H1 (cell line): ENCODE measurements around the gene RHBDF1. TPM values are rescaled to one million over a fixed set of nuclear protein-coding genes. Genes with fewer than 3 reads are reported as not detected.

Experiments used
- CTCF ChIA-PET: fragments of 300-600 bp; sonication (Branson Sonifier 250); formaldehyde crosslinking; loops from one replicate; lab custom pipeline; 2021; ENCODE audit not compliant: partially characterized antibody; lab: Charles Lee
- POLR2A ChIA-PET: fragments of 300-600 bp; sonication (Branson Sonifier 250); formaldehyde crosslinking; loops from one replicate; lab custom pipeline; 2021; ENCODE audit warnings: inconsistent platforms; ENCODE audit not compliant: partially characterized antibody; lab: Charles Lee
- DNase-seq, 2 experiments: peaks; one replicate each; pipeline versions ENCODE4 v3.0.0 to v3.0.0-alpha.2; 2010 to 2022; ENCODE audit warnings: low spot score in 2 of 2, low read depth in 1 of 2, mixed read lengths in 1 of 2
- FAIRE-seq: peaks from 2 replicates; lab custom pipeline; 2011; peaks lifted over from hg19 to GRCh38; lab: Jason Lieb, UNC
- H2AFZ ChIP-seq: 2 replicates; pipeline ENCODE4 v1.8.1; 2012; ENCODE audit warnings: low read length, inconsistent platforms
- H2AK5ac ChIP-seq: 2 replicates; pipeline ENCODE4 v1.6.1; 2013; ENCODE audit warnings: low read depth, low read length
- H2BK120ac ChIP-seq: replicated peaks from 2 replicates; pipeline ENCODE3; 2013; ENCODE audit warnings: low read depth, low read length, inconsistent platforms
- H2BK12ac ChIP-seq: 2 replicates; pipeline ENCODE4 v1.6.1; 2013; ENCODE audit warnings: low read depth, low read length
- H2BK15ac ChIP-seq: 2 replicates; pipeline ENCODE4 v1.6.1; 2013; ENCODE audit warnings: low read length
- H2BK20ac ChIP-seq: 2 replicates; pipeline ENCODE4 v1.6.1; 2013; ENCODE audit warnings: low read length
- H2BK5ac ChIP-seq: 2 replicates; pipeline ENCODE4 v1.6.1; 2013; ENCODE audit warnings: low read depth, low read length
- H3K14ac ChIP-seq: 2 replicates; pipeline ENCODE4 v1.6.1; 2013; ENCODE audit warnings: inconsistent platforms; ENCODE audit not compliant: insufficient read length
- H3K18ac ChIP-seq: 2 replicates; pipeline ENCODE4 v1.6.1; 2013; ENCODE audit warnings: low read length; ENCODE audit errors: extremely low read depth
- H3K23ac ChIP-seq: 2 replicates; pipeline ENCODE4 v1.6.1; 2013; ENCODE audit warnings: inconsistent platforms; ENCODE audit not compliant: insufficient read length
- H3K23me2 ChIP-seq: 2 replicates; pipeline ENCODE4 v1.6.1; 2013; ENCODE audit warnings: low read depth, low read length
- H3K27ac ChIP-seq: 2 replicates; pipeline ENCODE4 v1.6.1; 2011; ENCODE audit warnings: low read depth, low read length, inconsistent platforms
- H3K27me3 ChIP-seq, 4 experiments: replicated peaks in 1 of 4; 1 replicate in 1 of 4; 2 replicates in 3 of 4; pipeline versions ENCODE4 v1.6.1 to v1.8.1; 2011 to 2013; ENCODE audit warnings: low read length in 3 of 4, mild to moderate bottlenecking in 3 of 4, inconsistent platforms in 2 of 4, mixed read lengths in 2 of 4, moderate library complexity in 1 of 4; ENCODE audit not compliant: control insufficient read depth in 3 of 4, insufficient read depth in 3 of 4; ENCODE audit errors: extremely low read depth in 1 of 4
- H3K36me3 ChIP-seq, 4 experiments: 2 replicates each; pipeline versions ENCODE4 v1.6.1 to v1.8.1; 2011 to 2013; ENCODE audit warnings: mild to moderate bottlenecking in 4 of 4, low read length in 3 of 4, moderate library complexity in 2 of 4, control low read depth in 1 of 4, inconsistent platforms in 1 of 4; ENCODE audit not compliant: insufficient read depth in 4 of 4, control insufficient read depth in 2 of 4
- H3K4ac ChIP-seq: replicated peaks from 2 replicates; pipeline ENCODE3; 2013; ENCODE audit warnings: low read length, low read depth, mixed read lengths, inconsistent platforms; ENCODE audit not compliant: insufficient read length
- H3K4me1 ChIP-seq, 4 experiments: replicated peaks in 1 of 4; 1 replicate in 1 of 4; 2 replicates in 3 of 4; pipeline versions ENCODE4 v1.6.1 to v1.8.1; 2011 to 2013; ENCODE audit warnings: low read length in 3 of 4, inconsistent platforms in 2 of 4, mixed read lengths in 1 of 4; ENCODE audit not compliant: insufficient read depth in 4 of 4, control insufficient read depth in 3 of 4
- H3K4me2 ChIP-seq, 2 experiments: 2 replicates each; pipeline versions ENCODE4 v1.6.1 to v1.8.1; 2011 to 2013; ENCODE audit warnings: low read depth in 2 of 2, low read length in 2 of 2, control low read depth in 1 of 2, inconsistent platforms in 1 of 2, mild to moderate bottlenecking in 1 of 2; ENCODE audit not compliant: insufficient read depth in 1 of 2
- H3K4me3 ChIP-seq, 4 experiments: fragments of 200-600, 300-600 bp in 1 of 4; sonication (generic), shearing (Covaris generic), sonication (Bioruptor Twin) in 1 of 4; 2 replicates each; pipeline versions ENCODE4 v1.5.1 to v1.8.1; 2011 to 2016; ENCODE audit warnings: low read length in 4 of 4, low read depth in 3 of 4, control low read depth in 2 of 4, inconsistent platforms in 2 of 4, mild to moderate bottlenecking in 2 of 4, mixed read lengths in 1 of 4, moderate library complexity in 1 of 4; ENCODE audit not compliant: insufficient read depth in 2 of 4; ENCODE audit errors: extremely low read depth in 1 of 4
- H3K56ac ChIP-seq: replicated peaks from 2 replicates; pipeline ENCODE3; 2013; ENCODE audit warnings: low read depth, mild to moderate bottlenecking, mixed read lengths, low read length, inconsistent platforms; ENCODE audit not compliant: insufficient read length
- H3K79me1 ChIP-seq: 2 replicates; pipeline ENCODE4 v1.6.1; 2013; ENCODE audit warnings: low read depth, low read length, control low read depth
- H3K79me2 ChIP-seq, 2 experiments: 2 replicates each; pipeline versions ENCODE4 v1.6.1 to v1.8.1; 2012 to 2013; ENCODE audit warnings: low read length in 2 of 2, mild to moderate bottlenecking in 2 of 2, inconsistent platforms in 1 of 2; ENCODE audit not compliant: insufficient read depth in 2 of 2, control insufficient read depth in 1 of 2
- H3K9ac ChIP-seq, 4 experiments: replicated peaks in 1 of 4; 1 replicate in 1 of 4; 2 replicates in 3 of 4; pipeline versions ENCODE4 v1.6.1 to v1.8.1; 2011 to 2013; ENCODE audit warnings: low read depth in 3 of 4, low read length in 3 of 4, control low read depth in 2 of 4, mild to moderate bottlenecking in 2 of 4, moderate library complexity in 2 of 4, inconsistent platforms in 1 of 4; ENCODE audit errors: extremely low read depth in 1 of 4
- H3K9me3 ChIP-seq, 2 experiments: 2 replicates each; pipeline versions ENCODE4 v1.6.1 to v1.8.1; 2012 to 2013; ENCODE audit warnings: mild to moderate bottlenecking in 2 of 2, moderate library complexity in 2 of 2, control low read depth in 1 of 2, inconsistent platforms in 1 of 2, low read depth in 1 of 2, low read length in 1 of 2, mixed read lengths in 1 of 2; ENCODE audit not compliant: insufficient read depth in 2 of 2
- H4K20me1 ChIP-seq, 2 experiments: replicated peaks in 1 of 2; 2 replicates each; pipeline versions ENCODE3 to v1.8.1; 2011 to 2013; ENCODE audit warnings: inconsistent platforms in 2 of 2, low read length in 2 of 2, mild to moderate bottlenecking in 1 of 2; ENCODE audit not compliant: insufficient read depth in 2 of 2, control insufficient read depth in 1 of 2
- H4K5ac ChIP-seq: 2 replicates; pipeline ENCODE4 v1.6.1; 2013; ENCODE audit warnings: low read length, low read depth, mixed read lengths, inconsistent platforms; ENCODE audit not compliant: insufficient read length
- H4K8ac ChIP-seq: 2 replicates; pipeline ENCODE4 v1.8.0; 2013; ENCODE audit warnings: mild to moderate bottlenecking, moderate library complexity, low read length, inconsistent platforms; ENCODE audit not compliant: insufficient read depth; ENCODE audit errors: extremely low read depth
- H4K91ac ChIP-seq: replicated peaks from 2 replicates; pipeline ENCODE3; 2013; ENCODE audit warnings: low read length, mixed read lengths, inconsistent platforms; ENCODE audit not compliant: insufficient read length
- CEBPB ChIP-seq: IDR thresholded peaks from 2 replicates; pipeline ENCODE4 v1.6.1; 2012; ENCODE audit warnings: low read depth, low read length
- RXRA ChIP-seq: IDR thresholded peaks from 2 replicates; pipeline ENCODE4 v1.6.1; 2011; ENCODE audit warnings: low read depth, mild to moderate bottlenecking, low read length, moderate library complexity; ENCODE audit not compliant: insufficient read depth
- SIRT6 ChIP-seq: IDR thresholded peaks from one replicate; pipeline ENCODE4 v1.7.1; 2012; ENCODE audit warnings: low read length, inconsistent platforms
- WGBS, 2 experiments: shearing (Covaris generic) in 1 of 2; methylation state at CpG; one replicate each; pipeline versions ENCODE4 v1.1.6 to v1.1.7; 2013 to 2015; ENCODE audit warnings: low lambda C conversion rate in 2 of 2, mixed read lengths in 2 of 2, inconsistent platforms in 1 of 2, low coverage in 1 of 2, missing lambda C conversion rate in 1 of 2; ENCODE audit not compliant: insufficient replicate concordance in 2 of 2, insufficient coverage in 1 of 2, insufficient read length in 1 of 2; ENCODE audit errors: extremely low coverage in 1 of 2, missing lambda C conversion rate in 1 of 2; 5-methylcytosine and 5-hydroxymethylcytosine counted together
- polyA plus RNA-seq, 7 experiments: library from polyadenylated mRNA; depleted of rRNA in 3 of 7; stranded (reverse) in 5 of 7; unstranded in 2 of 7; fragments of >200 nt in 5 of 7; fragments of 200-250 nt in 2 of 7; gene quantifications; 1 replicate in 5 of 7; 2 replicates in 1 of 7; 4 replicates in 1 of 7; pipeline versions ENCODE4 v1.2.1 to v1.2.3, GENCODE V29; 2011 to 2013; ENCODE audit warnings: missing spikeins in 2 of 7, mixed read lengths in 2 of 7
- total RNA-seq: library from RNA; stranded (reverse); fragmentation: NEBNext Ultra II Directional; extraction: Animal tissue kit (Norgen Biotek cat#: 25700); gene quantifications from 2 replicates; pipeline ENCODE4 v1.2.1, GENCODE V29; 2021

Gene RHBDF1
- total and polyA plus RNA-seq, 2 of the 8 experiments (the other 6 are each of a cell fraction or from before 2014, with no cell fraction given), result 37.4 to 51.6 TPM

DNA sequence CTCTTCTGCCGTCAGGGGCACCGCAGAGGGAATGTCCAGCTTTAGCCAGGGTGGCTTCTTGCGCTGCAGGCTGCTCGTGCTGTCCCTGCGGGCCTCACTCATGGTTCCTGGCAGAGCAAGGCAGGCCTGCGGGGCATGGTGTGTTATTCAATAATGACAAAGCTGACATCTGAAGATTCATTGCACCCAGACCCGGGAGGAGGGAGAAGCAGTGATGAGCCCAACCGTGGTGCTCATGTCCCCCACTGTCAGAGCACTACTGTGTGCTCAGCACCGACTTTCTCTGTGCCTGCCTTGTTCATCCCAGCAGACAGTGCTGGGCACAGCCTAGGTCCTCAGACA is 7.5 kb downstream of the RHBDF1 start:
- FAIRE-seq (no peak), DNase-seq (no peak)
- Histone ChIP-seq H3K27ac (no peak overlapping the region), H3K79me2 (peaks cover 0 to 1% of the 10 kb centered on the region in 2 experiments; a peak in 1 of 4 replicates), H3K9ac (no peak overlapping the region), H3K27me3 (no peaks in the 10 kb centered on the region), H3K23ac (no peak overlapping the region), H2BK12ac (no peak overlapping the region), H2AFZ (no peak overlapping the region), H2BK15ac (no peak overlapping the region), H3K36me3 (peaks cover 8 to 22% (median 11%) of the 10 kb centered on the region in 4 experiments), H2BK5ac (no peak overlapping the region), H3K79me1 (no peaks in the 10 kb centered on the region), H4K20me1 (peaks cover 13 to 28% of the 10 kb centered on the region in 2 experiments), H3K4ac (no peak overlapping the region), H3K4me1 (peaks cover 0 to 8% (median 3%) of the 10 kb centered on the region in 4 experiments; a peak in 5 of 7 replicates), H3K4me3 (no peak overlapping the region), H4K8ac (no peak overlapping the region), H3K9me3 (no peaks in the 10 kb centered on the region), H3K18ac (no peak overlapping the region), H4K5ac (no peak overlapping the region), H2AK5ac (no peak overlapping the region), H3K23me2 (no peaks in the 10 kb centered on the region; the same call in 1 of the 2 replicates), H3K4me2 (no peak overlapping the region), H2BK120ac (no peak overlapping the region), H3K56ac (no peak overlapping the region), H2BK20ac (no peak overlapping the region), H4K91ac (peak overlapping the region; percentile 84), H3K14ac (no peak overlapping the region)
- WGBS, 2 experiments, result 93% methylated on average over 9 of the region's 9 CpGs; no CpG with 5 or more reads in 1 of the 2 experiments
- POLR2A ChIA-PET, result interaction anchor here (1.3 to 16.6 kb wide), 4 partner anchors 10 to 30 kb away, joined by 4 to 153 read pairs (median 8); no protein-coding TSS in a partner anchor
- CTCF ChIA-PET, result interaction anchor here (0.9 to 21.2 kb wide), 14 partner anchors 9 to 406 kb away, joined by 3 to 856 read pairs (median 6); partner anchors contain the start of genes HBQ1 and MPG
- TF ChIP-seq RXRA (no peak), SIRT6 (no peak), CEBPB (no peak)
